ENCODE data around the gene RAX2.

Gene RAX2

DNA sequence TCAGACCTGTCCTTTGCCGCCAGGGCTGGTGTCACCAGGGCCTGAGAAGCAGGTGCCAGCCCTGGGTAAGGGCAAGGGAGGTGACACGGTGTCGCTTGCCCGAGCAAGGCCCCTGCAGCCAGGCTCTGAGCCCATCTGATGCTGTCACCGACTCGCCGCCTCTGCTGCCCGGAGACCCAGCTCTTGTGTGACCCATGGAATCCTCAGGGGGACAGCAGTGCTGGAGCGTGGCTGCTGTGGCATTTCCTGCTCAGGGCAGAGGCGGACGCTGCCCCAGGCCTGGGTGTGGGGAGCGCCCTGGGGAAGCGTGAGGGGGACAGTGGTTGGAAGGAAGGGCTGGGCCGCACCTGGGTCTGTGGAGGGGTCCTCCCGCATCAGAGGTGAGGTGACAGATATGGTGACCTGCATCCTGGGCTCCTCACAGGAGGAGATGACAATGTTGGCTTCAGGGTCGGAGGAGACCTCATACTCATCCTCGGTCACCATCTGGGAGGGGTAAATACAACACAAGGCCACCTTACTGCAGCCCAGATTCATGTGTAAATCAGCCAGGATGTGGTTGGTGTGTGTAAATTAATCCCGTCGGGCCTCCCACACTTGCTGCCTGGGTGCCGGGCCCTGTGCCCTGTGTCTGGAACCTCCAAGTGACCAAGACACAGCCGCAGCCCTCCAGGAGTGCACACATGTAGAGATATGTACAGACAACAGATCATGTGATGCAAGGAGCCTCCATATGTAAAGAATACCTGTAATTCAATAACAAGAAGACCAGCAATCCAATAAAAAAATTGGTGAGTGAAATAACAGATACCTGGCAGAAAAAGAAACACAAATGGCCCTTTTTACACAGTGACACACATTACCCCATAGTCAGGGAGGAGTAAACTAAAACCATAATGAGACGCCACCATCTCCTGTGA is 41.7 kb upstream of the RAX2 start:
- H3K4me3 ChIP-seq = no peak overlapping the region
- no peaks in the 10 kb centered on the region for H3K9me3 ChIP-seq (ENCODE audit: low read depth, low read length)
- no peak for TF ChIP-seq EZH2 (IDR thresholded peaks at IDR 0.05)
- TF ChIP-seq POLR2AphosphoS5 (IDR thresholded peaks at IDR 0.05; ENCODE audit: borderline replicate concordance, low read depth, low read length) = no peak
- TF ChIP-seq FOXP2 (optimal IDR thresholded peaks at IDR 0.05; ENCODE audit: control extremely low read depth, extremely low read length, insufficient read depth) = no peak
- H3K27ac ChIP-seq = no peak overlapping the region
- no peaks in the 10 kb centered on the region for H3K36me3 ChIP-seq (ENCODE audit: insufficient read depth, low read length)
- no peak overlapping the region for H3K9ac ChIP-seq (ENCODE audit: insufficient read length)
- no peak for DNase-seq (ENCODE audit: low read depth, low spot score)

DNA sequence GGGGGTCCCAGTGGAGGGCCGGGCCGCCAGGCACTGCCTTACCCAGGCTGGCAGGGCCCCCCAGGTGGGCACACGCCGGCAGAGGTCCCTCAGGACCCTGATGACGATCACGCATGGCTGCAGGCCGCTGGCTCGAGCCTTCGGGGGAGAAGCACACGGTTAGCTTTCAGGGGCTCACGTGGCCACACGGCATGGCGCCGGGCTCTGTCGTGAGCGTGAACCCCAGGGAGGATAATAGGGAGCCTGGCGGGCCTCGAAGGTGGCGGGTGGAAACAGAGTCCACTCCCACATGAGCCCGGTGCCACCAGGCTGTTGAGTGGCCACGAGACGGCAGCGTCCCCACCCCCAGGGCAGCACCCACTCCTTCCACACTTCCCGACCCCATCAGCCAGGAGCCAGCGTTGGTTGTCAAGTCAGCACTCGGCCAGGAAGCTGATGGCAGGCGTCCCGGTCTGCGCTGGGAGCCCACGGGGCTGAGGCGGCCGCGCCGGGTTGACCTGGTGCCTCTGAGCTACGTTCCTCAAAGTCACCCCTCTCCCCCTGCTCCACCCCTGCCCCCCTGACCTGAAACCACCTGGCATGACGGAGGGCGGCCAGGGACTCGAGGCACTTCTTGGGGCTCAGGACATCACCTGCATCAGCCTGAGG is 38.8 kb upstream of the RAX2 start:
- Histone ChIP-seq H3K9ac (ENCODE audit: insufficient read length) (no peak overlapping the region), H3K9me3 (ENCODE audit: low read depth, low read length) (no peaks in the 10 kb centered on the region), H3K27ac (no peak overlapping the region), H3K4me3 (no peak overlapping the region), H3K36me3 (ENCODE audit: insufficient read depth, low read length) (no peaks in the 10 kb centered on the region)
- no peak for TF ChIP-seq POLR2AphosphoS5 (IDR thresholded peaks at IDR 0.05; ENCODE audit: borderline replicate concordance, low read depth, low read length)
- TF ChIP-seq EZH2 (IDR thresholded peaks at IDR 0.05) = no peak
- TF ChIP-seq FOXP2 (optimal IDR thresholded peaks at IDR 0.05; ENCODE audit: control extremely low read depth, extremely low read length, insufficient read depth) = no peak
- no peak for DNase-seq (ENCODE audit: low read depth, low spot score)

DNA sequence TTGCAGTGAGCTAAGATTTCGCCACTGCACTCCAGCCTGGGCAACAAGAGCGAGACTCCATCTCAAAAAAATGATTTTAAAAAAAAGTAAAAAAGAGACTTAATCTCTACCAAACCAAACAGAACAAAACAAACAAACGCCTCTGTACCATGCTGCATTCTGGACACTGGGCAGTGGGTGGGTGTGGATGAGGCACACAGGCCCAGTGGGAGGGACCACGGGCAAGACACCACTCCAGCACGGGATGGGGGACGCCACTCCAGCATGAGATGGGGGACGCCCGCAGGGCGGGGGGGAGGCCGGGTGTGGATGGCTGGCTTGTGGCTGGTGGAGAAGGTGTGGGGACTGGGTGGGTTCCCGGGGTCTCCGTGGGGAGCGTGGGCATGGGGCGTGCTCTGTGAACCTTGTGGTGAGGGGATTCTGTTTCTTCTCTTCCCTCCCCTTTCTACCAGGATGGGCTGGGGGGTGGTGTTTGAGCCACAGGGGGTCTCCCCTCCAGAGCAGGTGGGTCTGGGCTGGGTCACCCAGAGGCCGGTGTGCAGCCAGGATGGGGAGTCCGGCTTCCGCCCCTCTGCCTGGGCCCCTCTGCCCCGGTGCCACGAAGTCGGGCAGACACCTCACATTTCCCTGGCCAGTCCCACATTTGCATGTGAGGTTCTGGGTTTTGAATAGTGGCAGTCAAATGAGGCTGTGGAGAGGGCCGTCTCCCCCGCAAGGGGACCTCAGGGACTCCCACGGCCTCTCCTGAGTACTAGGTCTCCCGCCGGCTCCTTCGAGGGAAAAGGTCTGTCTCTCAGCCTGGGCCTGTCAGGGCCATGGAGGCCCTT is 38.1 kb upstream of the RAX2 start:
- Histone ChIP-seq H3K9me3 (ENCODE audit: low read depth, low read length) (no peaks in the 10 kb centered on the region), H3K4me3 (no peak overlapping the region), H3K9ac (ENCODE audit: insufficient read length) (no peak overlapping the region), H3K27ac (no peak overlapping the region), H3K36me3 (ENCODE audit: insufficient read depth, low read length) (no peaks in the 10 kb centered on the region)
- no peak for DNase-seq (ENCODE audit: low read depth, low spot score)
- TF ChIP-seq POLR2AphosphoS5 (IDR thresholded peaks at IDR 0.05; ENCODE audit: borderline replicate concordance, low read depth, low read length) (no peak), EZH2 (IDR thresholded peaks at IDR 0.05) (no peak), FOXP2 (optimal IDR thresholded peaks at IDR 0.05; ENCODE audit: control extremely low read depth, extremely low read length, insufficient read depth) (no peak)

DNA sequence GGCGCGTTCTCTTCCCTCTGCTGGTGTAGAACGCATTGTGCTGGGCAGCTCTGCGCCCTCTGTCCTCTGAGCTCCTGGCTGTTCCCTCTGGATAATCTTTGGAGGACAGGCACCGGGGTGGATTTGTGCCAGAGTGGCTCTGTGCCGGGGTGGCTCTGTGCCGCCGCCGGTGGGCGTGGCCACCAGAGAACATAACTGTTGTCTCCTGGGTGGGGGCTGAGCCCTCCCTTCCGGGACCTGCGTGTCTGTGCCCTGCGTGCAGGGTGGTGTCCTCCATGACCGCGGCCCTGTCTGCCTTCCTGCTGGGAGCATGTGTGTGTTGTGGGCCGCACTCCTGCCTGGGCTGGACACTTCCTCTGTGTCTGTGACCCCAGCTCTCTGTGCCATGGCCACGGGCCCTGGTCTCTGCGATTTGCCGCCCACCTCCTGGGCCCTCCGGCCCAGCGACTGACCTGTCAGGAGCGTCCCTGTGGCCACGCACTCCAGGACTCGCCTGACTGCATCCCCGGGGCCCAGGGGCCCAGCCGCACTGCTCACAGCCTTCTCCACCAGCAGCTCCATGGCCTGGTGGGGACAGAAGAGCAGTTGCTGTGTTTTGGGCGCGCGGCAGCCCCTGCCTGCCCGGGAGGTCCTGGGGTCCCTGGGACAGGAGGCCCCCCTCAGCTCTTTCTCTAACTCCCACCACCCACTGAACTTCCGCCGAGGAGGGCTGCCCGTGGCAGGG is 36.6 kb upstream of the RAX2 start:
- no peak overlapping the region for H3K4me3 ChIP-seq
- no peak for DNase-seq (ENCODE audit: low read depth, low spot score)
- H3K9ac ChIP-seq (ENCODE audit: insufficient read length) = no peak overlapping the region
- no peaks in the 10 kb centered on the region for H3K9me3 ChIP-seq (ENCODE audit: low read depth, low read length)
- no peak for TF ChIP-seq FOXP2 (optimal IDR thresholded peaks at IDR 0.05; ENCODE audit: control extremely low read depth, extremely low read length, insufficient read depth)
- H3K36me3 ChIP-seq (ENCODE audit: insufficient read depth, low read length) = no peaks in the 10 kb centered on the region
- H3K27ac ChIP-seq = no peak overlapping the region

DNA sequence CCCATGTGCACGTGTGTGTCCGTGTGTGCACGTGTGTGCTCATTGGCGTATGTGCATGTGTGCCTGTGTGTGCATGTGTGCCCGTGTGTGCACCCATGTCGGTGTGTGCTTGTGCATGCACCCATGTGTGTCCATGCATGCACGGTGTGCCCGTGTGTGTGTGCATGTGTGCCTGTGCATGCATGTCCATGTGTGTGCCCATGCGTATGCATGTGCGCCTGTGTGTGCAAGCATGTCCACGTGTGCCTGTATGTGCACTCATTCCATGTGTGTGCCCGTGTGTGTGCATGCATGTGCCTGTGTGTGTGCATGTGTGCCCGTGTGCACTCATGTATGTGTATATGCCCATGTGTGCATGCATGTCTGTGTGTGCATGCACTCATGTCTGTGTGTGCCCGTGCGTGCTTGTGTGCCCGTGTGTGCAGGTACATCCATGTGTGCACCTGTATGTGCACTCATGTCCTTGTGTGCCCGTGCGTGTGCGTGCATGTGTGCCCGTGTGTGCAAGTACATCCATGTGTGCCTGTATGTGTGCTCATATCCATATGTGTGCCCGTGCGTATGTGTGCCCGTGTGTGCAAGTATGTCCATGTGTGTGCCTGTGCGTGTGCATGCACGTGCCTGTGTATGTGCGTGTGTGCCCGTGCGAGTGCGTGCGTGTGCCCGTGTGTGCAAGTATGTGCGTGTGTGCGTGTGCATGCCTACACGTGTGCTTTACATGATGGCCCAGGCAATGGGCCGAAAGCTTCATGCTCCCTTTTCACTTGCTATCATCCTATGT is 35.7 kb upstream of the RAX2 start:
- Histone ChIP-seq H3K36me3 (ENCODE audit: insufficient read depth, low read length) (no peaks in the 10 kb centered on the region), H3K9me3 (ENCODE audit: low read depth, low read length) (no peaks in the 10 kb centered on the region), H3K9ac (ENCODE audit: insufficient read length) (no peak overlapping the region), H3K4me3 (no peak overlapping the region), H3K27ac (no peak overlapping the region)
- no peak for DNase-seq (ENCODE audit: low read depth, low spot score)
- no peak for TF ChIP-seq POLR2AphosphoS5 (IDR thresholded peaks at IDR 0.05; ENCODE audit: borderline replicate concordance, low read depth, low read length)
- no peak for TF ChIP-seq FOXP2 (optimal IDR thresholded peaks at IDR 0.05; ENCODE audit: control extremely low read depth, extremely low read length, insufficient read depth)
- no peak for TF ChIP-seq EZH2 (IDR thresholded peaks at IDR 0.05)

DNA sequence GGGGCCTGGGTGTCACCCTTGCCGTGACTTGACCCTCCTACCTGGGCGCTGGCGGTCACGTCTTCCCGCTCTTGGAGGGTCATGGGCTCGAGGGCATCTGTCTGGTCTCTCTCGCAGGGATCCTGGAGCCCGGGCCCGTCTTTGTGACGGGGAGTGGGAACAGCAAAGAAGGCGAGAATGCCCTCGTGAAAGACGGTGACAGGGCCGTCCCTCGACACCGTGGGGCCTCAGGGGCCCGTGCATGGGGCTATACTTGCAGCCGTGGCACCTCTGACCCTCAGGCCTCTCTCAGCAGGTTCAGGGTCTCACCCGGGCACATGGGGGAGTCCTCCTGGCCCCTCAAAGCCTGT is 35.1 kb upstream of the RAX2 start:
- Histone ChIP-seq H3K36me3 (ENCODE audit: insufficient read depth, low read length) (no peaks in the 10 kb centered on the region), H3K27ac (no peak overlapping the region), H3K9ac (ENCODE audit: insufficient read length) (no peak overlapping the region), H3K9me3 (ENCODE audit: low read depth, low read length) (no peaks in the 10 kb centered on the region), H3K4me3 (no peak overlapping the region)
- TF ChIP-seq FOXP2 (optimal IDR thresholded peaks at IDR 0.05; ENCODE audit: control extremely low read depth, extremely low read length, insufficient read depth) = no peak
- no peak for TF ChIP-seq POLR2AphosphoS5 (IDR thresholded peaks at IDR 0.05; ENCODE audit: borderline replicate concordance, low read depth, low read length)
- TF ChIP-seq EZH2 (IDR thresholded peaks at IDR 0.05) = no peak
- DNase-seq (ENCODE audit: low read depth, low spot score) = no peak

DNA sequence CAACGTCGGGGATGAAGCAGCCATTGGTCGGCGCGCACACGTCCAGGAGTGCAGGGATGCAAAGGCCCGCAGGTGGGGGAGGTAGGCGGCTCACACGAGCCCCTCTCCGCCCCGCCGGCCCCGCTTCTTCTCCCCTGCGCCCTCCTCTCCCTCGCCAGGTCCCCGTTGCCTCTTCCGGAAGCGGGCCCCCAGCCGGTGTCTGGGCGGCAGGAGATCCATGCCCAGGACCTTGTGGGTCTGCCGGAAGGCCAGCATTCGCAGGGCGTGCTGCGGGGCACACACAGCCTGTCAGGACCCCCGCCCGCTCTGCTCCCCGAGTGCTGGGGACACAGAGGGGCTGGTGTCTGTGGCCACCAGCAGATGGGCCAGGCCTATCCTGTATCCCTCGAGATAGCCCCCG is 33.8 kb upstream of the RAX2 start:
- H3K9ac ChIP-seq (ENCODE audit: insufficient read length) = no peak overlapping the region
- DNase-seq (ENCODE audit: low read depth, low spot score) = no peak
- H3K27ac ChIP-seq = no peak overlapping the region
- no peak for TF ChIP-seq POLR2AphosphoS5 (IDR thresholded peaks at IDR 0.05; ENCODE audit: borderline replicate concordance, low read depth, low read length)
- H3K36me3 ChIP-seq (ENCODE audit: insufficient read depth, low read length) = no peaks in the 10 kb centered on the region
- no peak overlapping the region for H3K4me3 ChIP-seq
- no peaks in the 10 kb centered on the region for H3K9me3 ChIP-seq (ENCODE audit: low read depth, low read length)
